Thyroid gland (tissue), 4 donors: ENCODE results near the gene TFB1M. TPM values are rescaled to one million over a fixed set of nuclear protein-coding genes. Genes with fewer than 3 reads are reported as not detected.

ENCODE experiments used
- DNase-seq, 2 donors: peaks; one replicate each; pipeline ENCODE4 v3.0.0-alpha.2; 2019
- H3K27ac ChIP-seq, 3 donors: fragments of 200-600 bp; sonication (generic); 1 replicate in 2 of 3; 2 replicates in 1 of 3; pipeline ENCODE4 v1.5.1; 2016 to 2019; ENCODE audit warnings: mild to moderate bottlenecking in 1 of 3, moderate library complexity in 1 of 3
- H3K27me3 ChIP-seq: fragments of 200-600 bp; sonication (generic); one replicate; pipeline ENCODE4 v1.5.1; 2019
- H3K36me3 ChIP-seq, 2 donors: fragments of 200-600 bp; sonication (generic); one replicate each; pipeline ENCODE4 v1.5.1; 2016 to 2019
- H3K4me1 ChIP-seq, 2 donors: fragments of 200-600 bp; sonication (generic); one replicate each; pipeline ENCODE4 v1.5.1; 2017 to 2019
- H3K4me3 ChIP-seq, 3 donors: fragments of 200-600 bp; sonication (generic); replicated peaks in 1 of 3; 1 replicate in 2 of 3; 2 replicates in 1 of 3; pipeline ENCODE4 v1.5.1; 2016; ENCODE audit warnings: mild to moderate bottlenecking in 1 of 3
- H3K9me3 ChIP-seq: fragments of 200-600 bp; sonication (generic); one replicate; pipeline ENCODE4 v1.5.1; 2017
- POLR2A ChIP-seq, 2 donors: fragments of 450-650 bp; IDR thresholded peaks; one replicate each; pipeline ENCODE4 v1.6.1; 2017; ENCODE audit warnings: antibody characterized with exemption in 2 of 2, mild to moderate bottlenecking in 2 of 2, moderate library complexity in 1 of 2
- WGBS, 2 donors: methylation state at CpG; one replicate each; pipeline ENCODE4 v1.1.5; 2017; 5-methylcytosine and 5-hydroxymethylcytosine counted together
- intact Hi-C: fragments of 100-400 bp; cut with DNase I; formaldehyde crosslinking; loops from one replicate; pipeline ENCODE4 v1.15.1; 2023
- total RNA-seq, 4 donors: library from RNA; depleted of rRNA; stranded (reverse); fragments of >200 nt; gene quantifications; one replicate each; pipeline ENCODE4 v1.2.3, GENCODE V29; 2016
- TF ChIP-seq, protein P1 (sequence below), 6 experiments: fragments of 200-600 bp in 3 of 6; fragments of 450-650 bp in 3 of 6; sonication (generic) in 3 of 6; IDR thresholded peaks; one replicate each; pipeline ENCODE4 v1.5.1; 2016 to 2019; ENCODE audit warnings: antibody characterized with exemption in 6 of 6, mild to moderate bottlenecking in 2 of 6, inconsistent platforms in 1 of 6, moderate library complexity in 1 of 6

The TFB1M gene
- total RNA-seq, 4 donors from 2014 or later: 13.9 to 28.1 (median 21.2) TPM

DNA sequence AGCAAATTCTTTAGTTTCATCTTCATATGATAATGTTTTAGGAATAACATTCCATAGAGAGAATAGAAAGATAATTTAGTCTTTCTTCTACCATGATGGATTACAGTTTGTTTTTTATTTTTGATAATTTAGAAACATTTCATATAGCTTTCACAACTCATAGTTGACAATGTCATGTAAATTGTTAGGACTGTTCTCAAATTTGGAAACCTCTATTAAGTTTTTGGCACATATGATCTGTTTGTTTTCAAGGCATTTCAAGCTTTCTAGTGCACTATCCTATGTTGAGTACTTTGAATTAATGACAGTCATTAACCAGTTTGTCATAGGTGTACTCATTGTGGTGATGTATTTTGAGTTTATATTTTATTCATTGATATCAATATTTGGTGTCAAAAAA lies 10.7 kb upstream of the TFB1M start:
- TF ChIP-seq, protein P1, sequence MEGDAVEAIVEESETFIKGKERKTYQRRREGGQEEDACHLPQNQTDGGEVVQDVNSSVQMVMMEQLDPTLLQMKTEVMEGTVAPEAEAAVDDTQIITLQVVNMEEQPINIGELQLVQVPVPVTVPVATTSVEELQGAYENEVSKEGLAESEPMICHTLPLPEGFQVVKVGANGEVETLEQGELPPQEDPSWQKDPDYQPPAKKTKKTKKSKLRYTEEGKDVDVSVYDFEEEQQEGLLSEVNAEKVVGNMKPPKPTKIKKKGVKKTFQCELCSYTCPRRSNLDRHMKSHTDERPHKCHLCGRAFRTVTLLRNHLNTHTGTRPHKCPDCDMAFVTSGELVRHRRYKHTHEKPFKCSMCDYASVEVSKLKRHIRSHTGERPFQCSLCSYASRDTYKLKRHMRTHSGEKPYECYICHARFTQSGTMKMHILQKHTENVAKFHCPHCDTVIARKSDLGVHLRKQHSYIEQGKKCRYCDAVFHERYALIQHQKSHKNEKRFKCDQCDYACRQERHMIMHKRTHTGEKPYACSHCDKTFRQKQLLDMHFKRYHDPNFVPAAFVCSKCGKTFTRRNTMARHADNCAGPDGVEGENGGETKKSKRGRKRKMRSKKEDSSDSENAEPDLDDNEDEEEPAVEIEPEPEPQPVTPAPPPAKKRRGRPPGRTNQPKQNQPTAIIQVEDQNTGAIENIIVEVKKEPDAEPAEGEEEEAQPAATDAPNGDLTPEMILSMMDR (IDR thresholded peaks at IDR 0.05): no peak
- TF ChIP-seq POLR2A (IDR thresholded peaks at IDR 0.05): no peak
- Histone ChIP-seq H3K4me3 (no peak overlapping the region), H3K4me1 (no peaks in the 10 kb centered on the region), H3K27me3 (no peaks in the 10 kb centered on the region), H3K9me3 (no peaks in the 10 kb centered on the region), H3K27ac (no peak overlapping the region), H3K36me3 (no peaks in the 10 kb centered on the region)
- no peak for DNase-seq
- intact Hi-C loops: loop anchor here (5.0 to 10.0 kb wide), 2 partner anchors 202 to 1950 kb away; no protein-coding TSS in a partner anchor

DNA sequence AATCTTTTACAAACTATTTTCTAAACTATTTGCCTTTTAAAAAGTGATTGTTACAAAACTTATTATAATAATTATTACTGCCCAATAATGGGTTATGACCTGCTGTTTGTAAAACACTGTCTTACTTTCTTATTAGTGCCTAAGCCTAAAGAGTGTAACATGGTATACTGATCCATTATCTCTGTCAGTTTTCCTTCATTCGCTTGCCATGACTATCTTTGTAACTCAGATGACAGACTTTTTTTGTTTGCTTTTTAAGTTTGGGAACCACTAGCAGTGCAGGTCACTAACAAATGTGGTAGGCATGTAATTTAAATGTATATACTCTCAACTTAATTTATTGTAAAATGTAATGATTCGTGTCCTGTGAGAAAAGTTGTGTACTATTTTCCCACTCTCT lies 9.9 kb upstream of the TFB1M start:
- TF ChIP-seq, protein P1 (IDR thresholded peaks at IDR 0.05): no peak
- no peak for TF ChIP-seq POLR2A (IDR thresholded peaks at IDR 0.05)
- no peaks in the 10 kb centered on the region for H3K9me3 ChIP-seq
- no peak for DNase-seq
- no peaks in the 10 kb centered on the region for H3K36me3 ChIP-seq
- H3K27ac ChIP-seq: no peak overlapping the region
- no peak overlapping the region for H3K4me3 ChIP-seq
- H3K27me3 ChIP-seq: no peaks in the 10 kb centered on the region
- intact Hi-C loops: loop anchor here (10.0 kb wide), 1 partner anchor 1951 kb away; no protein-coding TSS in a partner anchor
- 97% methylated on average over 2 of the region's 2 CpGs for WGBS, 2 donors
- H3K4me1 ChIP-seq: no peaks in the 10 kb centered on the region

DNA sequence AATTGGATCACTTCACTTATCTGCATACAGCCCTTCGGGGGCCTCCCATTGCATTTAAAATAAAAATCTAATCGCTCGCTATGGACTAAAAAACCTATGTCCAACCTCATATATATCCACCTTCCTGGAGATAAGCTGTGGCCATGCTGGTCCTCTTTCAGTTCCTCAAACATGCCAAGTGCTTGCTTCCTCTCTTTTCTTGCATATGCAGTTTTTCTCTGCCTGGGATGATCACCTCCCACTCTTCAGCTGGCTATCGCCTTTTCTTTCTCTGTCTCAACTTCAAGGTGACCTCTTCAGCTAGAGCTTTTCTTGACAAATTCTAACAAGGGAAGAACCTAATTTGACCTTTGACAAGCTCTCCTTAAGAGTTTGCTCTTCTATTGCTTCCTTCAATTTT lies 5.6 kb upstream of the TFB1M start:
- intact Hi-C loops: loop anchor here (10.0 kb wide), 1 partner anchor 1955 kb away; no protein-coding TSS in a partner anchor
- no peak overlapping the region for H3K4me3 ChIP-seq

DNA sequence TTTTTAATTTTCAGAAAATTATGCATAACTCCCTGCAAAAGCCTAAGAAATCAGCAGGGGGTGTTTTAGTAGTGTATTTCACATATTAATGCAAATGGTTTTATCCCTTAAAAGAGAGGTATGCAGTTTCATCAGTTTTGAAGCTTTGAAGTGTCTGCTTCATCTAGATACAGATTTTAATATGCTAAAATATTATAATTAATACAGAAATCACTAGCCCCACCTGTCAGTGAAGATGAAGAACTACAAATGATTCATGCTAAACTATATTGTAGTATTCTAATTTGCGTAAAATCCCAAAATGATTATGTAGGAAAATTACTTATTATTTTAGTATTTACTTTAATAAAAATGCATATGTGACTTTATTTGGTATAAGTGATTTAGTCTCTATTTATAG lies 2.9 kb upstream of the TFB1M start:
- intact Hi-C loops: no loop called here
- Histone ChIP-seq H3K27me3 (no peaks in the 10 kb centered on the region), H3K27ac (no peak overlapping the region), H3K4me1 (peaks cover 0 to 4% of the 10 kb centered on the region in 2 donors), H3K9me3 (no peaks in the 10 kb centered on the region), H3K4me3 (no peak overlapping the region), H3K36me3 (no peaks in the 10 kb centered on the region)
- TF ChIP-seq POLR2A (IDR thresholded peaks at IDR 0.05): no peak
- TF ChIP-seq, protein P1 (IDR thresholded peaks at IDR 0.05): peak in 1 of 6 experiments; percentile 18
- WGBS, 2 donors: 88 to 94% methylated on average over 1 of the region's 1 CpG
- DNase-seq: no peak

More for the DNA sequence above, 5.6 kb upstream of the TFB1M start:
- no peak overlapping the region for H3K27ac ChIP-seq
- no peaks in the 10 kb centered on the region for H3K4me1 ChIP-seq
- TF ChIP-seq, protein P1 (IDR thresholded peaks at IDR 0.05): no peak
- no peaks in the 10 kb centered on the region for H3K9me3 ChIP-seq
- 89 to 90% methylated on average over 4 of the region's 4 CpGs for WGBS, 2 donors
- no peaks in the 10 kb centered on the region for H3K27me3 ChIP-seq
- no peaks in the 10 kb centered on the region for H3K36me3 ChIP-seq
- no peak for DNase-seq

DNA sequence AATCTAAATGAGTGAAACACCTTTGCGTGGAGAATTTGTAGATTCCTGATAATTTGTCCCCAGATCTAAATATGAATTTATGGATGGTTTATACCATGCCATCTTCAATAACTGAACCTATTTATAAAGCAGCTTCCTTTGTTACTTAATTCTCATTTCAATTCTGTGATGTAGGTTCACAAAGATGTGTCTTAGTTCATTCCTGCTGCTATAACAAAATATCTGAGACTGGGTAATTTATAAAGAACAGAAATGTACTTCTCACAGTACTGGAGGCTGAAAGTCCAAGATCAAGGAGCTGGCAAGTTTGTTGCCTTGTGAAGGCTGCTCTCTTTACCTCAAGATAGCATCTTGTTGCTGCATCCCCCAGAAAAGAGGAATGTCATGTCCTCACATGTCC lies 2.1 kb upstream of the TFB1M start:
- DNase-seq: no peak
- Histone ChIP-seq H3K36me3 (no peaks in the 10 kb centered on the region), H3K4me3 (no peak overlapping the region), H3K4me1 (peaks cover 0 to 4% of the 10 kb centered on the region in 2 donors), H3K27me3 (no peaks in the 10 kb centered on the region), H3K9me3 (no peaks in the 10 kb centered on the region), H3K27ac (no peak overlapping the region)
- 92 to 94% methylated on average over 1 of the region's 1 CpG for WGBS, 2 donors
- intact Hi-C loops: no loop called here
- TF ChIP-seq, protein P1 (IDR thresholded peaks at IDR 0.05): no peak
- no peak for TF ChIP-seq POLR2A (IDR thresholded peaks at IDR 0.05)
